GM18951 (cell line): ENCODE results near the gene CLEC11A.

Source experiments
- POLR2A ChIP-seq: IDR thresholded peaks from 4 replicates; pipeline ENCODE4 v1.6.1; 2011; ENCODE audit warnings: mild to moderate bottlenecking; ENCODE audit not compliant: insufficient read length, insufficient read depth; ENCODE audit errors: extremely low read depth
- in situ Hi-C: fragments of 300-500 bp; cut with MboI; formaldehyde crosslinking; loops from one replicate; pipeline ENCODE4 v1.12.0; 2022; ENCODE audit warnings: low sequenced_read_pairs, mixed read lengths, inconsistent platforms; ENCODE audit not compliant: unreplicated experiment

The CLEC11A gene

GRCh38 chr19:50721441-50722137 lies 1.6 kb upstream of the CLEC11A start:
- TF ChIP-seq POLR2A = no peak
- in situ Hi-C loops = no loop called here

- TF ChIP-seq POLR2A = no peak
- in situ Hi-C loops = no loop called here
Measured at GRCh38 chr19:50722201-50723013, 757 bp upstream of the CLEC11A start.

- in situ Hi-C loops = no loop called here
- TF ChIP-seq POLR2A = no peak
Measured at GRCh38 chr19:50723735-50724521, 764 bp downstream of the CLEC11A start.

GRCh38 chr19:50724522-50725217 lies 1.5 kb downstream of the CLEC11A start:
- peak; percentile 87 for TF ChIP-seq POLR2A
- in situ Hi-C loops = no loop called here

GRCh38 chr19:50725218-50725910 lies 2.2 kb downstream of the CLEC11A start:
- no peak for TF ChIP-seq POLR2A
- in situ Hi-C loops = no loop called here

- TF ChIP-seq POLR2A = no peak
- in situ Hi-C loops = no loop called here
Measured at GRCh38 chr19:50725911-50726230, 2.7 kb downstream of the CLEC11A start.

- TF ChIP-seq POLR2A = no peak
Measured at GRCh38 chr19:50728084-50728737, 5.0 kb downstream of the CLEC11A start.

GRCh38 chr19:50729894-50730293 lies 6.7 kb downstream of the CLEC11A start:
- TF ChIP-seq POLR2A = no peak
- in situ Hi-C loops = no loop called here

More at GRCh38 chr19:50728084-50728737, 5.0 kb downstream of the CLEC11A start:
- in situ Hi-C loops = no loop called here

GRCh38 chr19:50735869-50736268 lies 12.7 kb downstream of the CLEC11A start:
- no peak for TF ChIP-seq POLR2A
- in situ Hi-C loops = no loop called here

- no peak for TF ChIP-seq POLR2A
- in situ Hi-C loops = no loop called here
Measured at GRCh38 chr19:50736338-50736737, 13.2 kb downstream of the CLEC11A start.

GRCh38 chr19:50739132-50739913 lies 16.2 kb downstream of the CLEC11A start:
- in situ Hi-C loops = no loop called here
- TF ChIP-seq POLR2A = no peak

- TF ChIP-seq POLR2A = no peak
- in situ Hi-C loops = no loop called here
Measured at GRCh38 chr19:50739914-50740426, 16.8 kb downstream of the CLEC11A start.
